HT-29 (cell line): ENCODE data around the gene ZNF423. TPM values are rescaled to one million over a fixed set of nuclear protein-coding genes. Genes with fewer than 3 reads are reported as not detected.
"Not testable (repeated sequence)": the region's sequence is repeated elsewhere in the genome, so short reads cannot be mapped to it uniquely, and the experiment has no call there.

Experiments
- DNase-seq: peaks from one replicate; pipeline ENCODE4 v3.0.0-alpha.2; 2015; ENCODE audit warnings: low spot score
- total RNA-seq: library from RNA; depleted of rRNA; stranded (reverse); fragments of >200 nt; shearing (Covaris generic); gene quantifications from 2 replicates; pipeline ENCODE4 v1.2.3, GENCODE V29; 2014; rRNA removed

ZNF423 gene
- total RNA-seq: not detected in 2 replicates

DNA sequence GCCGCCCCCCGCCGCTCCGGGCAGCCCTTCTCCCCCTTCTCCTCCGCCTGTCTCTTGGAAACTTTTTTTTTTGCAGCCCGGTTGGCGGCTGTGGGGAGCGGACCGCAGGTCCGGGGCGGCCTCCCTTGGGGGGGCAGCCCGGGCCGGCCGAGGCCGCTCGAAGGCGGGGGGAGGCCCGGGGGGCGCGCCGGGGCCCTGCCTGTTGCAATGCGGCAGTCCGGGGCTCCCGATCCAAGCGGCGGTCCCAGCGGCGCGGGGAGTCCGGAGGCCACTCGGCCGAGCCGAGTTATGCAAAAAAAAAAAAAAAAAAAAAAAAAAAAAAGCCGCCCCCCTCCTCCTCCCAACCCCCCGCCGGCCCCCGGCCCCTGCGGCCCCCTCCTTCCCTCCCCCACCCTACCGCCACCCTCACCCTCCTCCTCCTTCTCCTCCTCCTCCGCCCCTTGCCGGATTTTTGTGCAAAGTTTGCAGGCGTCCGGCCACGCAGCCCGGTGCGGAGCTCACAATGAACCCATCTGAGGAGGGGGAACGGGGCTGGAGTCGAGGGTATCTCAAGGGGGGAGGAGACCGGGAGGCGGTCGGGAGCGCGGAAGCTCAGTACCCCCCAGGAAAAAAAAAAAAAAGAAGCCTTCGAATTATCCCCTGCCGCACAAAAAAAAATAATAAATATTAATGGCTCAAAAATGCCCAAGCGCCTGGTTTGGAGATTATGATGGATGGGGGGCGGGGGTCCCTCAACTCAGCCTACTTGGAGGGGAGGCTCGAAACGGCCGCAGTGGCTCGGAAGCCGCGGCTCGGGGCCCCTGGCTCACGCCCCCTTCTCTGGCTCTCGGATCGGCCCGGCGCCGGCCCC, at the start of gene ZNF423:
TSS of gene ZNF423 (minus strand) at position 291 of the 850 bp plus-strand sequence. CDS start 338 bp downstream, outside the sequence.
- no peak for DNase-seq

DNA sequence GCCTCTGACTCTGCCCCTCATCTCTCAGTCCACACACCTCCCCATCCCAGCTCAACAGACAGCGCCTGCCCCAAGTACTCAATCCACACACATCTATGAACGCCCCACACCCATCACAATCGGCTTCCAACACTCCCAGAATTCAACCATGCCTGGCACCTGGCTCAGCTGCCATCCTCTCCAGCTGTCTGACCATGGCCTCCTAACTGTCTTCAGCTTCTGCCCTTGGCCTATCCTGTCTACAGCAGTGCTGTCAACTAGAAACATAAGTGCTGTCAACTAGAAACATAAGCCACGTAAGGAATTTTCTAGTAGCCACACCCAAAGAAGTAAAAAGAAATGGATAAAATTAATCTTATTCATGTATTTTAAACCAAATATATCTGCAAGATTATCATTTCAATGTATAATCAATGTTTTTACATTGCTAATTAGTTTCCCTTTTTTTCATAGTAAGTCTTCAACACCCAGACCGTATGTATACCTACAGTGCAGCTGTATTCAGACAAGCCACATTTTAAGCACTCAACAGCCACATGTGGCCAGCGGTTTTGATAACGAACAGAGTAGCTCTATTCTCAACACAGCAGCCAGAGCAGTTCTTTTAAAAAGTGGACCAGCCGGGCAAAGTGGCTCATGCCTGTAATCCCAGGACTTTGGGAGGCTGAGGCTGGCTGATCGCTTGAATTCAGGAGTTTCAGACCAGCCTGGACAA, 48.6 kb upstream of the ZNF423 start:
- no peak for DNase-seq

DNA sequence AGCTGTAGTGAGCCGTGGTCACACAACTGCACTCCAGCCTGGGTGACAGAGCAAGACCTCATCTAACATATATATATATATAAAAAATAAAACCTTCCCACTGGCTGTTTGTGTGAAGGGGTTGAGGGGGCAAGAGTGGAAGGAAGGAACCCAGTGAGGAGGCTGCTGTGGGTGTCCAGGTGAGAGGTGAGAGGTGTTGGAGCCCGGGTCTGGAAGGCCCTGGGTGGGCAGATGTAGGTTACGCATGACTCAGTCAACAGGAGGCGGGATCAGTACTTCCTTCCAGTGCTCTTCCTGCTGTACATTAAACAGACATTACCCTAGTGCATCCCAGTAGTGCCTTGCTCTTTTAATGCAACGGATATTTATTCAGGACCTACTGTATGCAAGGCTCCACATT, 47.0 kb upstream of the ZNF423 start:
- DNase-seq: no peak

DNA sequence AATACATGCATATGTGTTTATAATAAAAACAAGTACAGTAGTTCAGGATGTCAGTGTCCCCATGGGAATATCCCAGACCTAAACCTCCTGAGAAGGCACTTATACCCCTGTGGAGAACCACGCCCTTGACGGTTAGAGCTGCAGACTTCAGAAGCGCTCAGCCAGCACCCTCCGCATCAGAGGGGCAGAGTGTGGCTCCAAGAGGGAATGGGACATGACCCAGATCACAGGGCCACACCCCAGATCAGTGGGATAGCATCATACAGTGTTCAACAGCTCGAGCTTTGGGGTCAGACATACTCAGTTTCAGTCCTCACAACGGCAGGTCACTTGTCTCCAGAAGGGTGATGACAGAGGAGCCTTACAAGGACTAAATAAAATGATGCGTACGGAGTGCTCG, 45.8 kb upstream of the ZNF423 start:
- DNase-seq: no peak

DNA sequence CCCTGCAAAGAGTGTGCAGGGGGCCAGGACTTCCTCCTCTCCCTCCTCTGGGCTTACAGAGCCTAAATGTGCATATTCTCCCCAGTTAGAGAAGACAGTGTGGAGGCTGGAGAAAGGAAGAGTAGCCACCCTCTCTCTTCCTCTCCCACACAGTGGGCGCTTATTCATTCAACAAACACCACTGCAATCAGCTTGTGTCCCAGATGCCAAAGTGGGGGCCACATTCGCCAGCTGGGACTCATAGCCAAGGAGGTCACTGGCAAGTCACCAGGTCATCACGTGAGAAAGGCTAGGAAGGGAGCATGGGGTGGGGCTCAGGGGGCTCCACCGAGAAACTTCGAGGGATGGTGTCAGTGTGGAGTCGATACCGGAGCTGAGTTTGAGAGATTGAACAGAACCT, 45.0 kb upstream of the ZNF423 start:
- DNase-seq: no peak

DNA sequence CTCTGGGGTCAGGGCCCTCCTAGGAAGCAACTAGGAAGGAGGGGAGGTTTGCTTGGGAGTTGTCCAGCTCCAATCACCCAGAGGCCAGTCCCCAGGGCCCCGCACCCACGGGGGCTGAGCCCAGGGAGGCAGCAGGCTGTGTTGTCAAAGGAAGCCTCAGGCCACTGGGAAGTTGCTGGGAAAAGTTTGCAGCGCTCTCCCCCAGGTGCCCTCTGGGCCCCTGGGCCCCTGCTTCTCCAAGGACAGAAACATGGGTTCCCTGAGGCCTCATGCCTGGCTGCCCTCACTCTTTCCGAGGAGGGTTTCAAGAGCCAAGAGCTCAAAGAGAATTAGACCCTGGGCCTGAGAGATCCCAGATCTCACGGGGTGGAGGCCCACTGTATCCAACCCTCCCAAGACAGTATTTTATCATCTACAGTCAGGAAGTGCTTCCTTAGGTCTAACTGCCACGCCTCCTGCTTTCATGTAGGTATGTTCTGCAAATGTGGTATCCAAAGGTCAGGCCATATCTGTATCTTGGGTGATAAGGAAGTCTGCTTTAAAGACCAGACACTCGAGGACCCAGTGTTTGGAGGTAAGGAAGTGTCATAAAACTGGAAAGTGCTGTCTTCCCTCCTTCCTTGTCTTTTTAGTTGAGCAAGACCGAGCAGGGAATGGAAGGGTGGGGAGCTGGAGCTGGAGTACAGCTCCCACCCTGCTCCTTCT, 44.2 kb upstream of the ZNF423 start:
- no peak for DNase-seq

DNA sequence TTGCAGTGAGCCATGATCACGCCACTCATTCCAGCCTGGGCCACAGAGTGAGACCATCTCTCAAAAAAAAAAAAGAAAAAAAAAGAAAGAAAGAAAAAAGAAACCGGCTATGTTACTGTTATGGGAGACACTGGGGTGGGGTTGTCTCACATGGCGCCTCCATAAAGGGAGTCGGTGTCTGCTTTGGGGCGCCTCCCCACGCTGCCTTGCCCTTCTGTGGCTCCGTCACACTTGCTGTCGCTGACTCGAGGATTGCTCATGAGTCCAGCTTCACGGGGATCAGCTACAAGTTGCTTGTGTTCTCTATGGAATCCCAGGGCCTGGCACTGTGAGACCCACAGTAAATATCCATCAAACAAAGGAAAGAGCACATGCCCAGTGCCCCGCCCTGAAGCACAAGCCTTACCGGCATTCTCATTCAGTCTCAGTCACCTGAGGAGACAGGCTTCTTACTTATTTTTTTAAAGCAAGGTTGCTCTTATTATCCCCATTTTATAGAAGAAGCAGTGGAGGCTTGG, 40.6 kb upstream of the ZNF423 start:
- DNase-seq: no peak

DNA sequence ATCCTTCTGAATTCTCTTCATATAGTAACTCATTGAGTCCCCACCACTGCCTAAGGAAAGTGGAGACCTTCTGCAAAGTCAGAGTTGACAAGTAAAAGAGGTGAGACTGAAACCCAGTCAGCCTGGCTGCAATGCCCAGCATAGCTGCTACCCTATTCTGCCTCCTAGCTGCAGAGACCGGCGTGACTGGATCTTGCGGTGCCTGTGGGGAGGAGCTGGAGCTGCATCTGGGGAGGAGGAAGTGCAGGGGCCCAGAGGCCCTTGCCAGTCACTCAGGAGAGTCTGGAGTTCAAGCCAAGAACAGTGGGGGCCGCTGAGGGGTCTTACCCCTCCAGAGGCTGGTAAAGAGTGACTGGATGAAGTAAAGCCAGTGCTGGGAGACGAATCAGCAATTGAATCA, 35.0 kb upstream of the ZNF423 start:
- DNase-seq: peak; percentile 13

DNA sequence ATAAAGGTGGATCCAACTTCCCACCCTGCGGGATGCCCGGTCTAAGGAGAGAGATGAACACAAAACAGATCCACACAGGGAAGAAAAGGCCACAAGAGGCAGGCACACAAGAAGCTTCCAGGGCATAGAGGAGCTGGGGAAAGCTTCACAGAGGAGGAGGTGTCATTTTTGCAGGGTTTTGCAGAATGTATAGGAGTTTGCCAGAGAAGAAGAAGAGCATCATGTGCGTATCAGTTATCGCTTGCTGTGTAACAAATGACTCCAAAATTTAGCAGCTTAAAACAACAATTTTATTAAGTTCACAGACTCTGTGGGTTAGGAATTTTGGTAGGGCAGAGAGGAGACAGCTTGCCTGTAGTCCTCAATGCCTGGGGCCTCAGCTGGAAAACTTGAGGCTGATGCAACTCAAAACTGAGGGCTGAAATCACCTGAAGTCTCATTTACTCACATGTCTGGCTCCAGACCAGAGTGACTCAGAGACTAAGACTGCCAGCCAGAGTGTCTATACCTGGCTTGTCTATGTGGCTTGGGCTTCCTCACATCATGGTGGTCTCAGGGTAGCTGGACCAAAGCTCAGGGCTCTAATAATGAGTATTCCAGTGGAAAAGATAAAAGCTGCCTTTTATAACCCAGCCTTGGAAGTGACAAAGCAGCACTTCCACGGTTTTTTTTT, 33.9 kb upstream of the ZNF423 start:
- no peak for DNase-seq

DNA sequence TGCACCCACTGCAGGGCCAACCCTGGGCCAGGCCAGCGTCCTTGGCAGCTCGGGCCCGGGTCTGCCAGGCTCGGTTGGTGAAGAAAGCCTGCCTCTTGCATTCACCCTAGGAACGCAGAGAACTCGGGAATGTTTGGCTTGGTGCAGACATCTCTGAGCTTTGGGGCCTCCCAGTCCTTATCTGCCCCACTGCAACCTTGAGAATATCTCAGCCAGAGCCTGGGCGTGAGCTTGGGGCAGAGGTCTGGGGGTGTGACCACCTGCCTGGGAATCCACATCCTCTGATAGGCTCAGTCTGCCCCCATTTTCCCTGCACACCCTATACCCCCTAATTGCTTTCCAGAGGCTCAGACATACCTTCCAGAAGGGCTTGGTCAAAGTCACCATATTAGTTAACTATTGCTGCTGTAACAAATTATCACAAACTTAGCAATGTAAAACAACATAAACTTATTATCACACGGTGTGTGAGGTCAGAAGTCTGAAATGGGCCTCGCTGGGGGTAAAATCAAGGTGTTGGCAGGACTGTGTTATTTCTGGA, 30.7 kb upstream of the ZNF423 start:
- no peak for DNase-seq

DNA sequence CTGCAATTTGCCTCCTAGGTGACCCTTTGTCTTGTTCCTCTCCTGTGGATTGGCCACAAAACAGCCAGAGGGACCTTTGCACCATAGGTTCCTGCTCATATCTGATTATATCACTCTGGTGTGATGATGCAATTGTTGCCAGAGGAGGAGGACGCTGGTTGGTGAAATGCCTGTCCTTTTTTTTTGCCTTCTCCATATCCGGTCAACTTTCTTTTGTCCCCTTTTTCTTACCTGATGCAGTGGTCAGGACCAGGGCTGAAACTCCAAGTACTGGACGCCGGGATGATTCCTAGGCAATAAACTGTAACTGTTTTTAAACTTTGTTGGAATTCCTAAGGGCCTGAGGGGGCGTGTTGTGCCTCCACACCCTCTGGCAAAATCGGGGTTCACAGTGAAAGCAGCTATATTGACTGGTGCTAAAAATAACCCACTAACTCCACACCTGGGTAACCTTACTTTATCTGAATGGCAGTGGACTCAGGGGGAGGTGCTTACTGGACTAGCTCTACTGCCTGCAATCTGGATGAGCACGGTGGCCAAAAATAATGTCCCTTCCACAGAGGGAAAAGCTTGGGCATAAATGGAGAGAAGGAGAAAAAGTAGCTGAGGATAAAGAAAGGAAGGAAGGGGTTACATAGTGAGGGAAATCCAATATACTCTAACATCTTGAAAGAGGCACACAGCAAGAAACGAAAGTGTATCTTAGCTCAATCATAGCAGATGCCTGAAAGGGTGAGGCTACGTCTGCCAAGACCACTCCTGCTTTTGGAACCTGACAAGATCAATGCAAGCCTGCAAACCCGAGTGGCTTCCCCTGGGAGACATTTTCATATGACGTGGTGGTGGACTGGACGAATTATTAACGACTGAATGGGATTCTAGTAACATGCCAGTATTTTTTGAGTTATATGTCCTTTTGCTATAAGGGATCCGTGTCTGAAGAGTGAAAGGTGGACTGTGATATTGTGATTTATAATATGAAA, 28.4 kb upstream of the ZNF423 start:
- no peak for DNase-seq

DNA sequence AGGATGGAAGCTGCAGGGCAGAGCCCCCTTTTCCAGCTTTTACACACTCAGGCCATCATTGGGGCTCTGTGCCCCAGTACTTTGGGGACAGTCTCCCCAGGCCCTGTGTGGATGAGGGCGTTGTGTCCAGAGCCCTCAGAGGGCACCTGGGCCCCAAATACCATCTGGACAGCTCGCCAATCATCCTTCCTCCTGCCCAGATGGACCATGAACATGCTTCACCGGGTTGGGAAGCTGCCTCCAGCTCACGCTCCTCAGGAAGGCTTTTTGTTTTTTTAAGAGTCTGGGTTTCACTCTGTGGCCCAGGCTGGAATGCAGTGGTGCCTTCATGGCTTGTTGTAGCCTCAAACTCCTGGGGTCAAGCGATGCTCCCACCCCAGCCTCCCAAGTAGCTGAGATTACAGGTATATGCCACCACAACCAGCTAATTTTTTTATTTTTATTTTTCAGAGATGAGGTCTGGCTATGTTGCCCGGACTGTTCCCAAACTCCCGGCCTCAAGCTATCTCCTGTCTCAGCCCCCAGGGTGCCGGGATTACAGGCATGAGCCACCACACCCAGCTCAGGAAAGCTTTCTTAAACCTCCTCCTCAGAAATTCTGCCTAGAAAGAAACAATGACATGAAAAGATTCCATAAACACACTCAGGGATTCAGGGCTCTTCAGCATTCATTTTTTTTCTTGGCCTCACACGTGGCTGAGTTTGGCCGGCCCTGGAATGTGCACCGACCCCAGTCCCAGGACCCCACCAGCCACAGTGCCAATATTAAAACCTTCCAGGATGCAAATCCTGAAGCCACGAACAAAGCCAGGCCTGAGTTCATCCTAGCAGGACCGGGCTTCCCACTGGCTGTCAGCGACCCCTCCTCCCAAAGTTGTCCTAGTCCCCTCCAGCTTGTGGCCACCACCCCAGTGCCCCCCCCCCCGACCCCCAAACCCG, 27.4 kb upstream of the ZNF423 start:
- no peak for DNase-seq

DNA sequence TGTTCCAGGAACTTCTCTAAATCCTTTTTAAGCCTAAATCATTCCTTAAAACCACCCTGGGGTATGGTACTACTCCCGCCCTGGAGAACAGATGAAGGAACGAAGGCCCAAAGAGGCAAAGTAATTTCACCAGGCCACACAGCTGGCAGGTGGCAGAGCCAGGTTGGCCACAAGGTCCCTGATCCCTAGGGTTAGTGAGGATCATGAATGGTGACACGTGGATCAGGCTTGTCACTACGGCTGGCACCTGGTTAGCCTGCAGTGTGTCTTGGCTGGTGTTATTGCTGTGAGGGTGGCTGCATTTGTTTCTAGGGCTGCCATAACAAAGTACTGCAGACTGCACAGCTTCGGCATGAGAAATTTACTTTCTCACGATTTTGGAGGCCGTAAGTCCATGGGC, 26.0 kb upstream of the ZNF423 start:
- DNase-seq: no peak

DNA sequence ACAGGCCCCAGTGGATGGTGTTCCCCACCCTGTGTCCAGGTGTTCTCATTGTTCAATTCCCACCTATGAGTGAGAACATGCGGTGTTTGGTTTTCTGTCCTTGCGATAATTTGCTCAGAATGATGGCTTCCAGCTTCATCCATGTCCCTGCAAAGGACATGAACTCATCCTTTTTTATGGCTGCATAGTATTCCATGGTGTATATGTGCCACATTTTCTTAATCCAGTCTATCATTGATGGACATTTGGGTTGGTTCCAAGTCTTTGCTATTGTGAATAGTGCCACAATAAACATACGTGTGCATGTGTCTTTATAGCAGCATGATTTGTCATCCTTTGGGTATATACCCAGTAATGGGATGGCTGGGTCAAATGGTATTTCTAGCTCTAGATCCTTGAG, 22.6 kb upstream of the ZNF423 start:
- DNase-seq: not testable (repeated sequence)

DNA sequence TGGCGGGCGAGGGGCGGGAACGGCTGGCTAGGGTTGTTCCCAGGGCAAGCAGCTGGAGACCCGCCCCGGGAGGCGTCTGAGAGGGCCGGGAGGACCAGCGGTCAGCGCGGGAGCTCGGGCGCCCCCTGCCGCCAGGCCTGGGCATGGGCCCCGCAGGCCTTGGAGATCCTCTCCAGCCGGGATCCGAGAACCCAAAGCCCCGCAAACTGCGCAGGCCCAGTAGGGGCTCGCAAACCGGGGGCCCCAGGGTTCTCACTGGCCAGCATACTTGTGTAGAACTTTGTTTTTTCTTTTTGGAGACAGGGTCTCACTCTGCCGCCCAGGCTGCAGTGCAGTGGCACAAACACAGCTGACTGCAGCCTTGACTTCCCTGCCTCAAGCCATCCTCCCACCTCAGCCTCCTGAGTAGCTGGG, 20.8 kb upstream of the ZNF423 start:
- DNase-seq: peak; percentile 33

DNA sequence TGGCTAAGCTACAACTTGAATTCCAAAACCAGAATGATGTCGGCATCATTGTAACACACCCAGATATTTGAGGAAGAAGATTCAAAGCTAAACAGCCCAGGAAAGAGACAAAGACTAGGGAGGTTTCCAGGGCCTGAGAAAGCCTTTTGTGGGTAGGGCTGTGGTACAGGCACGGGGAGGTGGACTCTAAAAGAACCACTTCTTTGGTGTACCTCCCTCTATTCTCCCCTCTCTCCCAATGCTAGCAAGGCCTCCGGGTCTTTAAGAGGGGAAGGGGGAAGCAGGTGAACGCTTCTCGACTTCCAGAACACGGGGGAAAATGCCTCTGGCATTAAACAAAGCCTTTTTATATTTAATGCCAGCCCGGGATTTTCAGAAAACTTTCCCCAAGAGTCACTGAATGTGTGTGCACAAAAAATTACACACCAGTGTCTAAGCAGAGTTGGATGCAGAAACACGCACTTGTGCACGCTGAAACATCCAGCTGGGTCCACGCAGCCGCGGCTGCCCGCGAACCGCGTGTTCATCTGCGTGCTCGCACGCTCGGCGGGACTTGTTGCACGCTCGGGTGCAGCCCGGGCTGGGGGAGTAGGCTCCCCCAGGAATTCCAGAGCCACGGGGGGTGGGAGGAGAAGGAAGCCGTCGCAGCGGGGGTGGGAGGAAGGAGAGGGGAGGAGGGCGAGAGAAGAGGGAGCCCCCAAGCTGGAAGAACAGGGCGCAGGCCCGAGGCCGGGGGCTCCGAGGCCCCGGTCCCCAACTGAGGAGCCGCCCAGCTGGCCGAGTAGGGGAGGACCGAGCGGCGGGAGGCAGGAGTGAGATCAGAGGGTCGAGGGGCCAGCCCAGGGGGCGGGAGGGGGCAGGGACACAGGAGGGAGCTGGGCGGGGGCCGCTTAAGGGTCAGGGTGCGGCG, 20.1 kb upstream of the ZNF423 start:
- no peak for DNase-seq

DNA sequence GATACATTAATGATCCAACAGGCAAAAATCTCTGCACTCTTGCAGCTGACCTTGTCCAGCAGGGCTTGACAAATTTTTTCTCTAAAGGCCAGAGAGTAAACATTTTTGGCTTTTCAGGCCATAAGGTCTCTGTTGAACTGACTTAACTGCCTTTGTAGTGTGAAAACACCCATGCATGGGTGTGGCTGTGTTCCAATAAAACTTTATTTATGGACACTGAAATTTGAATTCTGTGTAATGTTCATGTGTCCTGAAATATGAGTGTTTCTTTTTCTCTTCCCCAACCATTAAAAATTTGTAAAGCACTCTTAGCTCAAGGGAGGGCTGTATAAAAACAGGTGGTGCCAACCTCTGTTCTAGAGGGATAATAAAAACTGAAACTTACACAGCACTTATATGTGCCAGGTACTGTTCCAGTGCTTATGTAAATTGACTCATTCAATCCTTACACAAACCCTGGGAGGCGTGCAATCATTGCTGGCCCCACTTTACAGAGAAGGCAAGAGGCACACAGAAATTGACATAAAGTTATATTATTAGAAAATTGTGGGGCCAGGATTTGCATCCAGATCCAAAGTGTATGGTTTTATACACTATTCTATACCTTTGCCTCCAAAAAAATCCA, 18.8 kb upstream of the ZNF423 start:
- DNase-seq: no peak
